Esophagus squamous epithelium (tissue), 5 donors: Measurements from ENCODE around the gene TC2N. TPM values are rescaled to one million over a fixed set of nuclear protein-coding genes. Genes with fewer than 3 reads are reported as not detected.
A peak's percentile ranks its signal among the peaks of the same experiment; 100 is the strongest.
"Not testable (repeated sequence)": the region's sequence is repeated elsewhere in the genome, so short reads cannot be mapped to it uniquely, and the experiment has no call there.

Source experiments
- DNase-seq: peaks from one replicate; lab custom pipeline; 2025; lab: John Stamatoyannopoulos, UW
- H3K27ac ChIP-seq, 4 donors: fragments of 200-600 bp; sonication (generic); one replicate each; pipeline ENCODE4 v1.5.1; 2016 to 2019; ENCODE audit warnings: mild to moderate bottlenecking in 1 of 4
- H3K27me3 ChIP-seq, 4 donors: fragments of 200-600 bp; sonication (generic); 1 replicate in 3 of 4; 2 replicates in 1 of 4; pipeline versions ENCODE4 v1.5.1 to v1.6.0; 2017 to 2021; ENCODE audit warnings: antibody characterized with exemption in 1 of 4
- H3K36me3 ChIP-seq, 3 donors: fragments of 200-600 bp; sonication (generic); one replicate each; pipeline ENCODE4 v1.5.1; 2016 to 2019
- H3K4me1 ChIP-seq, 3 donors: fragments of 200-600 bp; sonication (generic); one replicate each; pipeline ENCODE4 v1.5.1; 2017 to 2019
- H3K4me3 ChIP-seq, 4 donors: fragments of 200-600 bp; sonication (generic); 1 replicate in 3 of 4; 2 replicates in 1 of 4; pipeline ENCODE4 v1.5.1; 2016 to 2019; ENCODE audit warnings: mild to moderate bottlenecking in 2 of 4, moderate library complexity in 1 of 4
- H3K9me3 ChIP-seq, 3 donors: fragments of 200-600 bp; sonication (generic); one replicate each; pipeline ENCODE4 v1.5.1; 2016 to 2019
- CTCF ChIP-seq, 6 experiments: fragments of 450-650 bp in 4 of 6; fragments of 200-600 bp in 2 of 6; sonication (generic) in 2 of 6; IDR thresholded peaks; one replicate each; pipeline ENCODE4 v1.5.1; 2016 to 2019; ENCODE audit warnings: antibody characterized with exemption in 6 of 6, mild to moderate bottlenecking in 4 of 6, moderate library complexity in 4 of 6
- POLR2A ChIP-seq, 4 donors: fragments of 450-650 bp; IDR thresholded peaks; one replicate each; pipeline ENCODE4 v1.6.1; 2017; ENCODE audit warnings: antibody characterized with exemption in 4 of 4, mild to moderate bottlenecking in 4 of 4, moderate library complexity in 3 of 4
- WGBS, 2 donors: methylation state at CpG; one replicate each; pipeline ENCODE4 v1.1.5; 2018; 5-methylcytosine and 5-hydroxymethylcytosine counted together
- intact Hi-C: fragments of 100-400 bp; cut with DNase I; formaldehyde crosslinking; loops from one replicate; pipeline ENCODE4 v1.15.0; 2022
- total RNA-seq, 4 donors: library from RNA; depleted of rRNA; stranded (reverse); fragments of >200 nt; gene quantifications; one replicate each; pipeline ENCODE4 v1.1.0, GENCODE V29; 2016
- donor health status: DM: yes; HTN: yes; CAD: no.

Gene TC2N
- total RNA-seq, 4 donors from 2014 or later: 32.4 to 48.9 (median 44.7) TPM

- intact Hi-C loops: no loop called here
- Histone ChIP-seq H3K27me3 (no peaks in the 10 kb centered on the region), H3K4me3 (no peak overlapping the region), H3K36me3 (peaks cover 0 to 10% (median 0%) of the 10 kb centered on the region in 3 donors), H3K27ac (peak overlapping the region in 1 of 4 donors; percentile 16), H3K4me1 (peaks cover 25 to 33% (median 30%) of the 10 kb centered on the region in 3 donors), H3K9me3 (no peaks in the 10 kb centered on the region)
- WGBS, 2 donors: 82 to 90% methylated on average over 6 to 7 of the region's 9 CpGs
- DNase-seq: no peak
- TF ChIP-seq POLR2A (IDR thresholded peaks at IDR 0.05) (no peak), CTCF (IDR thresholded peaks at IDR 0.05) (no peak)
Observed at GRCh38 chr14:91875525-91876286, 8.4 kb upstream of the TC2N start.

GRCh38 chr14:91873471-91874415, 6.4 kb upstream of the TC2N start:
- Histone ChIP-seq H3K27ac (peak overlapping the region in 3 of 4 donors; percentile 60 to 80 (median 70)), H3K4me1 (peaks cover 25 to 37% (median 30%) of the 10 kb centered on the region in 3 donors), H3K36me3 (peaks cover 0 to 13% (median 0%) of the 10 kb centered on the region in 3 donors), H3K27me3 (no peaks in the 10 kb centered on the region), H3K9me3 (no peaks in the 10 kb centered on the region), H3K4me3 (peak overlapping the region in 2 of 4 donors; percentile 5 to 37)
- intact Hi-C loops: no loop called here
- TF ChIP-seq CTCF (IDR thresholded peaks at IDR 0.05) (no peak), POLR2A (IDR thresholded peaks at IDR 0.05) (peak in 1 of 4 donors; percentile 23)
- DNase-seq: peak; percentile 14
- WGBS, 2 donors: 67 to 73% methylated on average over 7 to 13 of the region's 15 CpGs

GRCh38 chr14:91872517-91873470, 5.5 kb upstream of the TC2N start:
- Histone ChIP-seq H3K27me3 (peaks cover 0 to 6% (median 0%) of the 10 kb centered on the region in 4 donors), H3K36me3 (peaks cover 0 to 22% (median 0%) of the 10 kb centered on the region in 3 donors), H3K27ac (peak overlapping the region; percentile 60 to 80 (median 70)), H3K4me3 (peak overlapping the region in 2 of 4 donors; percentile 5 to 37), H3K9me3 (no peaks in the 10 kb centered on the region), H3K4me1 (peaks cover 25 to 37% (median 30%) of the 10 kb centered on the region in 3 donors)
- WGBS, 2 donors: 40 to 50% methylated on average over 14 to 15 of the region's 15 CpGs
- no peak for TF ChIP-seq CTCF (IDR thresholded peaks at IDR 0.05)
- intact Hi-C loops: no loop called here
- no peak for DNase-seq

GRCh38 chr14:91872011-91872501, 4.7 kb upstream of the TC2N start:
- Histone ChIP-seq H3K27ac (peak overlapping the region; percentile 60 to 80 (median 70)), H3K4me3 (peak overlapping the region in 1 of 4 donors; percentile 37), H3K9me3 (no peaks in the 10 kb centered on the region), H3K36me3 (peaks cover 0 to 24% (median 0%) of the 10 kb centered on the region in 3 donors), H3K27me3 (peaks cover 0 to 8% (median 0%) of the 10 kb centered on the region in 4 donors), H3K4me1 (peaks cover 25 to 37% (median 30%) of the 10 kb centered on the region in 3 donors)
- no peak for DNase-seq
- 0 to 13% methylated on average over 1 to 3 of the region's 3 CpGs for WGBS, 2 donors
- intact Hi-C loops: no loop called here
- TF ChIP-seq POLR2A (IDR thresholded peaks at IDR 0.05): no peak
- TF ChIP-seq CTCF (IDR thresholded peaks at IDR 0.05): no peak

GRCh38 chr14:91871401-91871800, 4.1 kb upstream of the TC2N start:
- H3K4me3 ChIP-seq, H3K27me3 ChIP-seq, DNase-seq, H3K9me3 ChIP-seq, intact Hi-C loops: not testable (repeated sequence)
- H3K36me3 ChIP-seq: peaks cover 0 to 23% (median 0%) of the 10 kb centered on the region in 3 donors
- peak overlapping the region; percentile 32 to 70 (median 65) for H3K27ac ChIP-seq
- H3K4me1 ChIP-seq: peaks cover 25 to 37% (median 30%) of the 10 kb centered on the region in 3 donors
- 60 to 86% methylated on average over 4 of the region's 4 CpGs for WGBS, 2 donors
